Activated CD4-positive, CD25-positive, alpha-beta regulatory T cell treated with anti-CD3 and anti-CD28 coated beads, Interleukin-2, amount 50 U/mL, for 24 hours (primary cell): Measurements from ENCODE around the gene GORAB.

Experiments used
- ATAC-seq, 2 donors: fragments of 150-1000 bp; cut with Tn5 transposase; one replicate each; pipeline ENCODE4 v1.10.0; 2021; ENCODE audit warnings: mild to moderate bottlenecking in 1 of 2, moderate library complexity in 1 of 2

The GORAB gene

DNA sequence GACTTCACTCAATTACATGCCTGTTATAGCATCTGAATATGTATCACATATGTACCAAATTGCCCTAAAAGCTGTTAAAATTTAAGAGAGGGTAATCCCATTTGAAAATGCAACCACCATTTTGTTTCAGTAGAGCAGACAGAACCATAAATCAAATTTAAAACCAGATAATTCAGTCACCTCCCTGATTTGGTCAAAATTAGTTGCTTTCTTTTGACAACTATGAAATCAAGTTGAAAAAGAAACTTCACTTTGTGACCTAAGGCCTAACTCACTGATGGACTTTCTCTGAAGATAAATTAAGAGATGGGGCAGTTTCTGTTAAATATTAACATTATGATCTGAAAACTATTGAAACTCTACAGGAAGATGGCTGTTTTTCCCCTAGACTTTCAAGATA, 6.7 kb downstream of the GORAB start:
- no peak for ATAC-seq

DNA sequence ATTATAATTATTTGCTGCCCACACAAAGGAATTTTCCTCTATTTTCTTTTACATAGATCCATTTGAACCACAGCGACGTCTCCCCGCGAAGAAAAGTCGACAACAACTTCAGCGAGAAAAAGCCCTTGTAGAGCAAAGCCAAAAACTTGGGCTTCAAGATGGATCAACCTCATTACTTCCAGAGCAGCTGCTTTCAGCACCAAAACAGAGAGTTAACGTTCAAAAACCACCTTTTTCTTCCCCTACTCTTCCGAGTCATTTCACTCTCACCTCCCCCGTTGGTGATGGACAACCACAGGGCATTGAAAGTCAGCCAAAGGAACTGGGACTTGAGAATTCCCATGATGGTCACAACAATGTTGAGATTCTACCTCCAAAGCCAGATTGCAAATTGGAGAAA, 7.2 kb downstream of the GORAB start:
- no peak for ATAC-seq

DNA sequence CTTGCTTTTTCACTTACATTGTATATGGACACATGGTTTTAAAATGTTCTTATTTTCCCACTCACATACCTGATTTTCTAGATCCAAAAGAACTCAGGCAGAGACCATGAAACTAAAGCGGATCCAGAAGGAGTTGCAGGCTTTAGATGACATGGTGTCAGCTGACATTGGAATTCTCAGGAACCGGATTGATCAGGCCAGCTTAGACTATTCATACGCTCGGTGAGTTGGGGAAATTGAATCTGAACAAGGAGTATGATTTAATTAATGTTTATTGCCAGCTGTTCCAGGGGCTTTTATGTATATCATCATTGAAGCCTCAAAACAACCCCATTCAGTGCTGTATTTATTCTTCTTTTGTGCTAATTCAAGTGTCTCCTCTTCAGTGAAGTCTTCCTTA, 12.7 kb downstream of the GORAB start:
- ATAC-seq: no peak

DNA sequence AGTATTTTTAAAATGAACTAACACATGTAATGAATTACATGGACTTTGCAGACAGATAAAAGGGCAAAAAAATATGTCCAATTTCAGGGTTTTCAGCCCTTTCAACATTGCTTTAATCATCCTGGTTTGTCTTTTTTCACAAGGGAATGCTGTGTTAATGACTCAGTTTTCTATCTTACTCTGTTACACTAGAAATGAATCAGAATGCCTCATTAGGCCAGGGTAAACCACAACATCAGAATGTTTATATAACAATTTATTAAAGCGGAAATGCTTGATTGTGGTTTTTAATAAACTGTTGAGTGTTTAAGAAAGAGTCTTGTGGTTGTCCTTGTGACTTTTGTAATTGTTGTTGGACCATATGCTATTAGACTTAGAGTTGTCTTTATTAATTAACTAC, 13.5 kb downstream of the GORAB start:
- ATAC-seq: no peak

DNA sequence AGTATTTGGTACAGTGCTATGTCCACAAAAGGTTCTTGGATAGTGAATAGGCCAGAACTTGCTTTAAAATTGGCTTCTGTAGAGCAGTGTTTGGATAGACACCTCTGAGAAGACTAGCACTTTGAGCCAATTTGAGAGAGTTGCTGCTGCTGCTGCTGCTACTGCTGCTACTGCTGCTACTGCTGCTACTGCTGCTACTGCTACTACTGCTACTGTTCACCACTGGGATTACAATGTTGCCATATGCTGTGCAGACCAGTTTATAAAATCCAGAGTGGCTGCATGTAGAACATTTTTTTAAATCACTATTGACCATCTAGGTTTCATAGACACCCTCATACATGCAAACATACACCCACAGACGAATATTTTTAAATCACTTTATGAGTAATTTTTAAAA, 15.3 kb downstream of the GORAB start:
- no peak for ATAC-seq

DNA sequence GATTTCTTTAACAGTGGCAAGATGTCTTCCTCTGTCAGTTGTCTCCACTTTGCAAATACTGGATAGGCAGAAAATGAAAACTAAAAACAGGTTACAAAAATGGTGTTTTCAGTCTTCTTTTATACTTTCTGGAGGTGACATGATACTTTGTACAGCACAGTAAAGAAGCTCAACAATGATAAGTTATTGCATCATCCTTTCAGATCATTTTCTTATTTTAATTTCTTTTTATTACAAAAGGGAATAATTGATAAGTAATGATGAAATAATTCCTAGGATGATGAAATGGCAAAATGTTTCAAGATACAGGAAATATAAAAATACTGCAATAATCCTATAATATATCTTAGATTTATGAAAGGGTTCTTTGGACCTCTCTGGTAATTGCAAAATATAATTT, 16.5 kb downstream of the GORAB start:
- no peak for ATAC-seq

DNA sequence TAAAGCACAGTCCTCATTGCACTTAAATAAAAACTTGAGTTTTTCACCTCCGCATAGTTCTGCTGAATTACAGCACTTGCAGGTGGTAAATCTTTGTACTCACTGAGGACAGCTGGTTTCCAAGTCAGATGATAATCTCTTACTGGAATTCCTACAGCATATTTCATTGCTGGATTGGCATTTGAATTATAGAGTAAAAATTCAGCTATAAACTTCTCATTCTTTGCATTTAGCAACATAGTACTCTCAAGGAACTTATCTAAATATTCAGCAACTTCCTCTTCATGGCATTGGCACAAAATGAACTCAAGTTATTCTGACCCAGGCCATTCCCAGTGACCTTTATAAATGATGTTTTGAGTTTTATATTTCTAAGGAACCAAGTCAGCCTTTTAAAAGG, 23.4 kb downstream of the GORAB start:
- no peak for ATAC-seq

DNA sequence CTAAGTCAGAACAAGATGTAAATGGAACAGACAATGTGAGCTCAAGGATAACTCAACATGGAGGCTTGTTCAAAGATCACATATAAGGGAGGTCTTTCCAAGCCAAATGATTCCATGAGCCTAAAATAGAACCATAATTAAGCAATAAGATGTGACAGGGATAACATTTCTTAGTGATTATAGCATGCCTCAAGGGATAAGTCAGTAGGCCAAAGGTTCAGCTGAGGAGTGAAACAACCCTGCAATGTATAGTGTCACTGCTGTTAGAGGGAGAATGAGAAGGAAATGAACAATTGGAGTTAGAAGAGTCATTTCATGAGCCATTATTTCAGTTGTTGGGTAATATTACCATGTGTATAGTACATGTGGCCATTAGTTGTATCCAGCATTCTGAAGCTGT, 25.0 kb downstream of the GORAB start:
- no peak for ATAC-seq

DNA sequence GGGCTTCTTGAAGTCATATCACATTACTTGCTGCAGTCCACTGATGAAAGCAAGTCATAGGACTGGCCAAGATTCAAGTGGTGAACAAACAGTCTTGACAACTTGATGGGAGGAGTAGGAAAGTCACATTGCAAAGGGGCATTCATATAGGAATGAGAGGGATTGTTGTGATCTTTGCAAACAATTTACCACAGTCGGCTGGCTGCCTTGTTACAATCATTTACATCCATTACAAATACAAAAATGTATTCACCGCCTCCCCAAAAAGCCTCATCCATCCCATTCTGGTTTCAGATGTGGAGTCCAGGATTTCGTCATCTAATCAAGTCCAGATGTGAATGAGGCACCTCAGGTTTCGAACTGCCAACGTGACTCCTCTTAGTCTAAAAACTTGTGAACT, 26.8 kb downstream of the GORAB start:
- no peak for ATAC-seq

DNA sequence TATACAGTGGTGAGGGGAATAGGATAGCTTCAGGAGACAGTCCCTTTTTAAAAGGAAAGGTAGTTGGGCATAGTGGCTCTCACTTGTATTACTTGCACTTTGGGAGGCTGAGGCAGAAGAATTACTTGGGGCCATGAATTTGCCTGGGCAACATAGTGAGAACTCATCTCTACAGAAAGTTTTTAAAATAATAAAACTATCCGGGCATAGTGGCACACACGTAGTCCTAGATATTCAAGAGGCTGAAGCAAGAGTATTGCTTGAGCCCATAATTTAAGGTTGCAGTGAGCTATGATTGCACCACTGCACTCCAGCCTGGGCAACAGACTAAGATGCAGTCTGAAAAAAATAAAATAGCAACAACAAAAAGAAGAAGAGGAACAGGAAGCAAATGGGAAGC, 27.2 kb downstream of the GORAB start:
- ATAC-seq: no peak

DNA sequence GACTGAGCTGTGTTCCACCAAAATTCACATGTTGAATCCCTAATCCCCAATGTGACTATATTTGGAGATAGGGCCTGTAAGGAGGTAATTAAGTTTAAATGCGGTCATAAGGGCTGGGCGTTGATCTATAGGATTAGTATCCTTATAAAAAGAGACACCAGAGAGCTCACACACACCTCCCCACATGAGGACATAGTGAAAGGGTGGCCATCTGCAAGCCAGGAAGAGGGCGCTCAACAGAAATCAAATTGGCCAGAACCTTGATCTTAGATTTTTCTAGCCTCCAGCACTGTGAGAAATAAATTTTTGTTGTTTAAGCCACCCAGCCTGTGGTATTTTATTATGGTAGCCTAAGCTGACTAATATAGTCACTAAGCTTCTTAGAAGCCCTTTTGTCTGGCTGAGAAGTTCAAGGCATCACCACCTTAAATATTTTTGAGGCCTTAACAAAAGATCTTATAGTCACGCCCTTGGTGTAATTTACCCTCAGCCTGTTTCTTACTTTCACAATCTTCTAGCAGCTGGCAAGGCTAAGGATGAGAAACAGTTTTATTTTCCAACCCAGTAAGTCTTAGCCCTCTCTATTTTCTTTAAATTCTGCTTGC, 28.8 kb downstream of the GORAB start:
- no peak for ATAC-seq

DNA sequence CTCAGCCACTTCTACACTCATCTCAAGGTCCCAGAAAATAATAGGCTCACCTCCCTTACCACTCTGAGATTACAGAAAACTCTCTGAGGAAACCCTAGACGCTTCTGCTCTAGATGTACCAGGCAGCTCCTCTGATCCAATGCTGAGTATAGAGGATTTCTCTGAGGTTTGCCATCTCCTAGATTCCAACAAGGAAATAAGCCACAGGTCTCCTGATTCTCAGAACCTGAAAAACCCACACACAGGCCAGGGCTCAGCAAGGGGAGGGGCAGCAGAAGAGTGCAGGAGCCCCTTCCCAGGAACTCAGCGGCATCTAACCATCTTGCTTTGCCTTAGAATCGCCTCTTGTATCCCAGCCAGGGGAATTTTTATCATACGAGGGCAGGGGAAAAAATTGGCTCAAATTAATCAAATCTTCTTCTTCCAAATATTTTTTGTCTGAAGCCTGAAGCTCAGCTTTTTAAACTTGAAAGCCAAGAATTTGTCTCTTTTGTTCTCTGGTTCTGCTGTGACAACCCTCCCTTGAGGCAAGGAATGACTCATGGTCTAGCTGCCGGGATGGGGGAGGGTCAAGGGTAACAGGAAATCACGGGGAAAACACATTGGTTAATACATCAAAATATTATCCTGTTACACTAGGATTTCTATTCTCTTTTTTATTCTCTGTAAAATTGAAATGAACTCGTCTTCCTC, 30.8 kb downstream of the GORAB start:
- ATAC-seq: peak in 1 of 2 donors; percentile 55

DNA sequence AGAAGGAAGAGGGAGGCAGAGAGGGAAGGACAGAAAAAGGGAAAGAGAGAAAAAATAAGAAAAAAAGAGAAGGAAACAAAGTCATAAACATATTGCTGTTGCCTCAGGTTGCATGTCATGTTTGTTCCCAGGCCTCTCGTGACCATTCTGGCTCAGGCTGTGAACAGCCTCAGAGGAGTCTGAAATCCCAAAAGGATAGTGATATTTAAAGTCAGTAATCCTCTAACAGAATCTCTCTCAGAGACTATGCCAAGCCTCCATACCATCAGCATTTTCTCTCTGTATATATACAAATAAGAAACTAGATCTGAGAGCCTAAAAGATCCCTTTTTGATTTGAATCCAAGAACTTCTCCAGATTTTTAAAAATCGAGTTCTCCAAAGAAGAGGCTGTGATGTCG, 35.2 kb downstream of the GORAB start:
- ATAC-seq: no peak

DNA sequence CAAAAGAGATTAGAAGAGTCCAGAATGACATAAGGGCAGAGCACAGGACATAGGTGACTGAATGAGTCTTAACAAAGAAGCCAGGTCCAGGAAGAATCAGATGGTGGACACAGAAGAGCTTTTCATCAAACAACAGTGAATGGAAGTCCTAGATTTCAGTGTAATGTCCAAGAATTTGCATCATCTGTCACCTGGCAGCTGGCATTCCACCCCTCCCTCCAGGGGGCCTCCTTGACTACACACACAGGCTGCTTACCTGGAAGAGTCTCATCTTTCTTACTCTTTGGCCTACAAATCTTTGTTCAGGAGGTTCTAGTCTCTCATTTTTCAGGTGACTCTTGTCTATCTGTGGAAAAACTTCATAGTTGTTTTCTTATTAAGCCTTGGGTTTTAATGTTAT, 36.2 kb downstream of the GORAB start:
- no peak for ATAC-seq

DNA sequence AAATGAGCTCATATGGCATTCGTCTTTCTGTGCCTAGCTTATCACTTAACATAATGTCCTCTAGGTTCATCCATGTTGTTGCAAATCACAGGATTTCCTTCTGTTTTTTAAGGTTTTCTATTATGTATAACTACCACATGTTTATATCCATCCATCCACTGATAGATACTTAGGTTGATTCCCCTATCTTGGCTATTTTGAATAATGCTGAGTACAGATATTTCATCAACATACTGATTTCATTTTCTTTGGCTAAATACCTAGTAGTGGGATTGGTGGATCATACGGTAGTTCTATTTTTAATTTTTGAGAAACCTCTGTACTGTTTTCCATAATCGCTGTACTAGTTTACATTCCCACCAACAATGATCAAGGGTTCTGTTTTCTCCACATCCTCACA, 45.0 kb downstream of the GORAB start:
- ATAC-seq: no peak

DNA sequence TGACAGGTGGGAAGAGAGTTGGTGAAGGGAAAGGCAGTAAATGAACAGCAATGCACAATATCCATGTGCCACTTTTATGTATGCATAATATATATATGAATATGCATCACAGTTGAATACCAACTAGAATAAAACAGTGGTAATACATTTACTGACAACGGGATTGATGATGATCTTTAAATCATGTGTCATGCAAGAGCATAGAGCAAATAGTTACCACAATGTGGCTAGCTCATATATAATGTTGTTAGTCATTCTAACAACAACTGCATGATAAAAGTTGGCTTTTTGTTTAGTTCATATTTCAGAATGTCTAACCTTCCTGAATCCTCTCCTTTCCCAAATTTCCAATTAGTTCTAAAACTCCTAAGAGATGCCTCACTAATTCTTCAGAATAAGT, 46.4 kb downstream of the GORAB start:
- no peak for ATAC-seq

DNA sequence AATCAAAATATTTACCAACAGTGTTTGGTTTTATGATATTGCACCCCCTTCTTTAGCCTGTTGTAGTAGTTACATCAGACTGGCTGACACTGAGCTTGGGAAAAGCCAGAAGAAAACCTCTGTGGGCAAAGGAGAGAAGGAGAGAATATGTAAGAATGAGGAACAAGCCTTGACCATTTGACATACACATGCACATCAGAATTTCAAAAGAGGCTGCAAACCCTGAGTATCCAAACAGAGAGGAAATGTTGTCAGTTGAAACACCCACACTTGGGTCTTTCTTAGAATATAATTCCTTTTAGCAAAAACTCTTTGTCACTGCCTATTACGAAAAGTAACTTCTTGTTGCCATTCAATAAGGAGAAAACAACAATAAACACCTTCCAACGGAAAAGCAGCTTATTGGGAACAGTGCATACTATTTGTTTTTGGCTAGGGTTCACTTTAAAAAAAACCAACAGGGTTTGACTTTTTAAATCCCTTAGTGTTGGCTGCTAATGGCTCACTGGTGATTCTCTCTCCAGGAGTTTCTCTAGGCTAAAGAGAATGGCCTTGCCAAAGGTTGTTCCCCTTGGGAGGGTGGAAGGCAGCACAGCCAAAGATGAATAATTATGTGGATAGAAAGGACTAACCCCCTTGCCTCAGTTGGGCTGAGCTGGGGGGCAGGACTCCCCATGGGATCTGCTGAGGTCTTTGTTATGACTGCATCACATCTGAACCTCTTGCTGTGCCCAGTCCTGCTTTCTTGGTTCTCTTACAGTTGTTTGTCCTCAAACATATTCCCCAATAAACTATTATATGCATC, 48.9 kb downstream of the GORAB start:
- no peak for ATAC-seq

DNA sequence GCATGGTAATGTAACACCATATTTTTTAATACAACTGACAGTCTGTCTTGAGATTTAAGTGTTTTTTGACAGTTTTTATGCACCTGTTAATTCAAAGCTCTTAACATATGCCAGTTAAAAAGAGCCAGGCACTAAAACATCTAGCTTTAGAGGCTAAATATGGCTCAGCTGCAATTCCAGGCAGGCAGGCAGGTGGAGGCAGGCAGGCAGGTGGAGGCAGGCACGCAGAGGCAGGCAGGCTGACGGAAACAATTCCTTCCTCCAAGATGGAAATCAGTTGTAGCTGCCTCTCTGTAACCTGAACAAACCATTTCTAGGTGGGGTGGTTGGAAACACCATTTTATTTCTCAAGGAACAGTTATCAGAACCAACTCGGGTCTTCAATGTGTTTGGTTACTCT, 51.2 kb downstream of the GORAB start:
- ATAC-seq: no peak

DNA sequence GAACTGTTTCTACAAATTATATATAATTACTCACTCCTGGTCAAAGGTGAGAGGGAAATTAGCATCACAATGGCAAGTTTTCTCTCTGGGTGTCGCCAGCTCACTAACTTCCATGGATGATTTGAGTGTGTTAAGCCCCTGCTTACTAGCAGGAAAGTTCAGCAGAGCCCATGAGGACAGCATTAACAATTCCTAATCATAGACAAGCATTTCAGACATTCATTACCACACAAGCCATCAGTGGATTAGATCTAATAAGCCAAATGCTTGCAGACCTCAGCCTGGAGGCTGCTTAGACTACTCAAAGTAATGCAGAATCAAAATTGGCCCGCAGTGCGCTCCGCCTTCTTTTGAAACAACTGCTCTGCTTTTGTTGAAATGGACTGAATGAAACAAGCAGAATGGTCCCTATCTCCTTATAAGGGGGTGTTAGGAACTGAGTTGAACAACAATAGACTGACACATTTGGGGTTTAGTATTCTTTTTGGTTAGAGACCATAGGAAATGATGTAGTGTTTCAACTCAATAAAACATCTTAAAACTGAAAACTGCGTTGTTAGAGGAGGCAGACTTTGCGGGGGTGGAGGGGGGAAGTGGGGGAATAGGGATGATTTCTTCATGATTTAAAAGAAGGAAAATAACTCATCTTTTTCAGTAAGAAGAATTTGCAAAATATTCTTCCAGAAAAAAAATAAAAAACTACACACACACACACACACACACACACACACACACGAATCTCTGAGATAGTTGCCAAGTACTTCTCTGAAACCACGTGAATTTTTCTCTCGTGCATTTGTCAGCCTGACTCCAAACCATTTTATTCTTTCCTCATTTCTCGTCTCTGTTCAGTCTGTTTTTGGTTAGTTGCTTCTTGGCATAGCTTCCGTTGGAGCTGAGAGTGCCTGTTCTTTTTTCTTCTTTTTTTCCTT, 54.6 kb downstream of the GORAB start:
- ATAC-seq: no peak

DNA sequence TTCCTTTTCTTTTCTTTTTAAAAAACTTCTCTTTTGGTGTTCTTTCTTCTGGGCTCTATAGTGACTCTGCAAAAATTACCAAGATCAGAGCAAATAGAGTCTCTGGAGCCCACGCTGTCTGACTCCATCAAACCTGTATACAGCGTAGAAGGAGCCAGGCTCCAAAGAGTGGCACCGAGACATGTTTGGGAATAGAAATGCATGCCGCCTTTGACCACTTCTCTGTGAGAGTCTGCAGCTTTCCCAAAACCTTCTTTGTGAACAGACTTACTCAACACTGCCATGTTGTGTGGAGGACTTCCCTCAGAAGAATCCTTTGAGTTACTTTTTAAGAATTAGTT, 55.3 kb downstream of the GORAB start:
- ATAC-seq: no peak

DNA sequence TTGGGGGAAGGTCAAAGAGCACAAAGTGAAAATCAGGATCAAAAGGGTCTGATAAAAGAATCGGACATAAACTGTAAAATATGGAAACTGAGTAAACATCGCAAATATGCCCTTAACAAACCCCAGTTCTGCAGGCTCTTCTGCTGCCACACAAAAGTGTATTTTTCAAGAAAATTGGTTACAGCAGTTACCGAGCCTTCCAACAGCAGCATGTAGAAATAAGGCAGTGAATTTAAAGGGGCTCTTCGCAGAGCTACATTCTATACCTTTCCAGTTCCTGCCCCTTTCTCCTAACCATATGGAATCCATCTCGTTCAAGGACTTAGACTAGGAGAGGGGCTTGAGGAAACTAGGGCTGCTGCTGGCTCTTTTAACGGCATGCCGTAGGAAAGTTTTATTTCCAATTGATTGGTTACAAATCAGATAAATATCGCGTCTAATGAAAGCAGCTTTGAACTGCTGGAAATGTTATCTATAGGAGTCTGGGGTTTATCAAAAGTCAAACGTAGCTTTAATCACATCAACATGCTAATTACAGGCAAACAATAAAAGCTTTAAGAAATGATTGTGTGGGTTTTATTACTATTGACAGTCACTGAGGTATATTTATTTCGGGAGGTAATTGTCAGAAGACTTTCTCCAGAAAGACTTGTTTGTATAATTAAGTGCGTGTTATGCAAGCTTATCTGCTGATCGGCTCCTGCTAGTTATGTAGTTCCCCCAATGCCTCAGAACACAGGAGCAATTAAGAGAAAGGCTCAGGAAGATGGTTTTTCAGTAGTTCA, 59.1 kb downstream of the GORAB start:
- ATAC-seq: no peak

DNA sequence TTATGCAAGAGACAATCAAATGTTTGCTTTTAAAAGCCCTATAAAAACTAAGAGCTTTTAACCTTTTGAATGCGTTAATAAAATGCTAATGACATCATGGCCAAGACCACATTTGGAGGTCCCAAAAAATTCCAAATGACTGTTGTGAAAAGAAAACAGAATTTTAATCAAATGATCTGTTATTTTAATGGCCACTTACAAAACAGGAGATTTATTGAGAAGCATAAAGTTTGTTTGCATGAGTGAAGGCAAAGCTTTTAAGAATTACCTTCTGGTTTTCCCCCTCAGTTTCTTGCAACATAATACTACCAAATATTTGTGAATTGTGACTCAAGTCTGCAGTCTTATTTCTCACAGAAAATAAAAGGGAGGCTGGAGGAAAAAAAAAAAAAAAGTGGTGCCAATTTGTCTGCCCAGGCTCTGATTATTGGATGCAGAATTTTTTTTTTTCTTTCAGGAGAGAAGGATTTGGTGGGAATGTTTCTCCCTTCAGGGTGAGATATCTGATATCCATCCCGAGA, 60.7 kb downstream of the GORAB start:
- no peak for ATAC-seq
